Measurements from ENCODE around the gene SERINC2. TPM values are rescaled to one million over a fixed set of nuclear protein-coding genes. Genes with fewer than 3 reads are reported as not detected.

SERINC2 gene
- total RNA-seq, 6 experiments from 2014 or later, result 184 to 276 (median 207) TPM

- TF ChIP-seq, protein P1, sequence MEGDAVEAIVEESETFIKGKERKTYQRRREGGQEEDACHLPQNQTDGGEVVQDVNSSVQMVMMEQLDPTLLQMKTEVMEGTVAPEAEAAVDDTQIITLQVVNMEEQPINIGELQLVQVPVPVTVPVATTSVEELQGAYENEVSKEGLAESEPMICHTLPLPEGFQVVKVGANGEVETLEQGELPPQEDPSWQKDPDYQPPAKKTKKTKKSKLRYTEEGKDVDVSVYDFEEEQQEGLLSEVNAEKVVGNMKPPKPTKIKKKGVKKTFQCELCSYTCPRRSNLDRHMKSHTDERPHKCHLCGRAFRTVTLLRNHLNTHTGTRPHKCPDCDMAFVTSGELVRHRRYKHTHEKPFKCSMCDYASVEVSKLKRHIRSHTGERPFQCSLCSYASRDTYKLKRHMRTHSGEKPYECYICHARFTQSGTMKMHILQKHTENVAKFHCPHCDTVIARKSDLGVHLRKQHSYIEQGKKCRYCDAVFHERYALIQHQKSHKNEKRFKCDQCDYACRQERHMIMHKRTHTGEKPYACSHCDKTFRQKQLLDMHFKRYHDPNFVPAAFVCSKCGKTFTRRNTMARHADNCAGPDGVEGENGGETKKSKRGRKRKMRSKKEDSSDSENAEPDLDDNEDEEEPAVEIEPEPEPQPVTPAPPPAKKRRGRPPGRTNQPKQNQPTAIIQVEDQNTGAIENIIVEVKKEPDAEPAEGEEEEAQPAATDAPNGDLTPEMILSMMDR (IDR thresholded peaks at IDR 0.05), result no peak
- Mint-ChIP-seq H3K27ac (no peak overlapping the region), H3K27me3 (ENCODE audit: insufficient read depth) (peaks cover 23% of the 10 kb centered on the region), H3K36me3 (ENCODE audit: low read depth) (peaks cover 16% of the 10 kb centered on the region), H3K4me3 (no peak overlapping the region), H3K4me1 (ENCODE audit: low read depth) (no peaks in the 10 kb centered on the region), H3K9me3 (no peaks in the 10 kb centered on the region)
- no peak for DNase-seq
These were observed 24.5 kb downstream of the SERINC2 start for GRCh38 chr1:31437433-31438037.

DNA sequence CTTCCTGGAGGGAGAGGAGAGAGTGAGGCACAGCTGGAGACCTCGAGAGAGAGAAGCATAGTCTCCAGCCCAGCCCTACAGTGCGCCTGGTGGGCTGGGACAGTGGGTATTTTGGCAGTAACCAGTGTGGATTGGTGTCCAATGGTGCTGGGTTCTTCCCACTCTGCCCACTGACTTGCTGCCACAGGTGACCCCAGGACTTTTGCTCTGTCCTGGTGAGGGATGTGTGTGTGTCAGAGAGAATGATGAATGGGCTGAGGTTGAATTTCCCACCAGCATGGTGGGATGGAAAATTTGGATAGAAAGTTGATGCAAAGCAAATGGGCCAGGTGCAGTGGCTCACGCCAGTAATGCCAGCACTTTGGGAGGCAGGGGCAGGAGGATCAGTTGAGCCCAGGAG, 26.3 kb downstream of the SERINC2 start:
- Mint-ChIP-seq H3K36me3 (ENCODE audit: low read depth) (peaks cover 15% of the 10 kb centered on the region; the same call in 1 of the 2 replicates), H3K27me3 (ENCODE audit: insufficient read depth) (peaks cover 27% of the 10 kb centered on the region), H3K4me1 (ENCODE audit: low read depth) (no peaks in the 10 kb centered on the region), H3K4me3 (no peak overlapping the region), H3K27ac (no peak overlapping the region), H3K9me3 (peaks cover 14% of the 10 kb centered on the region; the same call in 1 of the 2 replicates)
- TF ChIP-seq, protein P1 (IDR thresholded peaks at IDR 0.05), result no peak
- DNase-seq, result no peak

DNA sequence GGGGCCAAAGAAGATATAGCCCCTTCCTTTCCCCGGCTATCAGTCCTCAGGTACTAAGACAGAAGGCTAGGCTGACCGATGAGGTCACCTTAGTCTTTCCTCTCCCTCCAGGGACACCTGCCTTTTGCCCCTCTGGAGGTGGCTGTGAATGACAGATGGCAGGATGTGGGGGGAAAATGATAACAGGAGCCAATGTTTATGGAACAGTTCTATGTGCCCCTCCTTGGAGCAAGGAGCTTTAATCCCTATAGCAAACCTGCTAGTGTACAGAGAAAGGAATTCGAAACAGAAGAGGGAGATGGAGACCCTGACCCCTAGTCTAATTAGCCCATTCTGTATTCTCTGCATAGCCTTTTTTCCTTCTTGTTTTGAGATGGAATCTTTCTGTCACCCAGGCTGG, 28.1 kb downstream of the SERINC2 start:
- no peak overlapping the region for H3K27ac Mint-ChIP-seq
- no peak overlapping the region for H3K4me3 Mint-ChIP-seq
- H3K27me3 Mint-ChIP-seq (ENCODE audit: insufficient read depth), result peaks cover 21% of the 10 kb centered on the region
- H3K36me3 Mint-ChIP-seq (ENCODE audit: low read depth), result peaks cover 13% of the 10 kb centered on the region; the same call in 1 of the 2 replicates
- H3K9me3 Mint-ChIP-seq, result peaks cover 16% of the 10 kb centered on the region; the same call in 1 of the 2 replicates
- H3K4me1 Mint-ChIP-seq (ENCODE audit: low read depth), result no peaks in the 10 kb centered on the region
- DNase-seq, result no peak
- TF ChIP-seq, protein P1 (IDR thresholded peaks at IDR 0.05), result no peak

- no peak for DNase-seq
- TF ChIP-seq, protein P1 (IDR thresholded peaks at IDR 0.05), result no peak
- Mint-ChIP-seq H3K9me3 (peaks cover 16% of the 10 kb centered on the region; the same call in 1 of the 2 replicates), H3K36me3 (ENCODE audit: low read depth) (peaks cover 13% of the 10 kb centered on the region; the same call in 1 of the 2 replicates), H3K4me1 (ENCODE audit: low read depth) (no peaks in the 10 kb centered on the region), H3K27ac (no peak overlapping the region), H3K27me3 (ENCODE audit: insufficient read depth) (peaks cover 22% of the 10 kb centered on the region), H3K4me3 (no peak overlapping the region)
These were observed 28.5 kb downstream of the SERINC2 start for GRCh38 chr1:31441558-31441957.

DNA sequence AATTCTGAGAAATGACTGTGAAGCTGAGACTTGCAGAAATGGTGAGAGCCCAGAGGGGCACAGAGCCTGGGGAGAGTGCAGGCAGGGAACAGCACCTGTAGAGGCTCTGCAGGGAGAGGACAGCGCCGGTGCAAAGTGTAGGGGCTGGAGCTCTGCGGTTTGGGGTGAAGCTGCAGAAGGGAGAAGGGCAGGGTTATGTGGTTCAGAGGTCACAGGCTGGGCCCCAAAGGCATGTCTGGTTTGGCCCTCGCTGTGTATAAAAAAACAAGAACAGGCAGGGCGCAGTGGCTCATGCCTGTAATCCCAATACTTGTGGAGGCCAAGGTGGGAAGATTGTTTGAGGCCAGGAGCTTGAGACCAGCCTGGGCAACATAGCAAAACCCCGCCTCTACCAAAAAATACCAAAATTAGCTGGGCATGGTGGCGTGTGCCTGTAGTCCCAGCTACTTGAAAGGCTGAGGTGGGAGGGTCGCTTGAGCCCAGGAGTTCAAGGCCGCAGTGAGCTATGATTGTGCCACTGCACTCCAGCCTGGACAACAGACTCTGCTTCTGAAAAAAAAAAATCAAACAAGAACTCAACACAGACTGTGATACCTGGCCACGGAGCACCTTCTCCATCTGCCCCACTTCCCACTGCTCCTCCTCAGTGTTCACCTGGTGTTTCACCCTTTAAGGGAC, 29.1 kb downstream of the SERINC2 start:
- no peak overlapping the region for H3K27ac Mint-ChIP-seq
- H3K4me3 Mint-ChIP-seq, result no peak overlapping the region
- DNase-seq, result no peak
- TF ChIP-seq, protein P1 (IDR thresholded peaks at IDR 0.05), result no peak
- H3K9me3 Mint-ChIP-seq, result peaks cover 16% of the 10 kb centered on the region; the same call in 1 of the 2 replicates
- H3K4me1 Mint-ChIP-seq (ENCODE audit: low read depth), result no peaks in the 10 kb centered on the region
- peaks cover 22% of the 10 kb centered on the region for H3K27me3 Mint-ChIP-seq (ENCODE audit: insufficient read depth)
- H3K36me3 Mint-ChIP-seq (ENCODE audit: low read depth), result peaks cover 13% of the 10 kb centered on the region; the same call in 1 of the 2 replicates
